K562 (cell line): ENCODE results near the gene AQP11. TPM values are rescaled to one million over a fixed set of nuclear protein-coding genes. Genes with fewer than 3 reads are reported as not detected.
A peak's percentile ranks its signal among the peaks of the same experiment; 100 is the strongest.

Experiments
- FOS ChIP-seq: IDR thresholded peaks from 3 replicates; pipeline ENCODE4 v1.6.1; 2011; ENCODE audit not compliant: insufficient read length; ENCODE audit errors: extremely low read depth
- GTF3C2 ChIP-seq: IDR thresholded peaks from 3 replicates; pipeline ENCODE4 v1.6.1; 2011; ENCODE audit warnings: borderline replicate concordance, mild to moderate bottlenecking, moderate library complexity; ENCODE audit not compliant: insufficient read length; ENCODE audit errors: extremely low read depth
- IRF9 ChIP-seq: fragments of 450-650 bp; IDR thresholded peaks from 2 replicates; pipeline ENCODE4 v1.6.1; 2016; ENCODE audit warnings: missing biosample characterization, missing genetic modification characterization
- JUN ChIP-seq, 2 experiments: sonication (generic) in 1 of 2; formaldehyde crosslinking in 1 of 2; IDR thresholded peaks; 2 replicates each; pipeline versions ENCODE4 v1.6.1 to v1.8.0; 2012 to 2022; ENCODE audit warnings: borderline replicate concordance in 2 of 2, mild to moderate bottlenecking in 2 of 2, improper control_type of control experiment in 1 of 2, low read depth in 1 of 2, low read length in 1 of 2, missing genetic modification reagents in 1 of 2
- NCOA6 ChIP-seq: fragments of 450-650 bp; IDR thresholded peaks from 2 replicates; pipeline ENCODE4 v1.6.1; 2017; ENCODE audit warnings: mild to moderate bottlenecking
- POLR2B ChIP-seq: fragments of 450-650 bp; IDR thresholded peaks from 2 replicates; pipeline ENCODE4 v1.6.1; 2018; ENCODE audit warnings: low read depth; ENCODE audit not compliant: partially characterized antibody
- RBFOX2 ChIP-seq: fragments of 200-400 bp; formaldehyde crosslinking; IDR thresholded peaks from 2 replicates; pipeline ENCODE4 v1.6.1; 2017; ENCODE audit warnings: low read depth, mild to moderate bottlenecking, low read length, moderate library complexity
- SMARCA5 ChIP-seq: fragments of 450-650 bp; IDR thresholded peaks from 2 replicates; pipeline ENCODE4 v1.6.1; 2016
- STAT5A ChIP-seq: IDR thresholded peaks from 2 replicates; pipeline ENCODE4 v1.6.1; 2012; ENCODE audit warnings: low read length, inconsistent platforms, borderline replicate concordance
- TOE1 ChIP-seq, 2 experiments: fragments of 450-650 bp in 1 of 2; sonication (generic) in 1 of 2; formaldehyde crosslinking in 1 of 2; IDR thresholded peaks; 2 replicates each; pipeline versions ENCODE4 v1.7.1 to v1.8.0; 2016 to 2022; ENCODE audit warnings: borderline replicate concordance in 2 of 2, mild to moderate bottlenecking in 2 of 2, antibody characterized with exemption in 1 of 2, inconsistent platforms in 1 of 2, low read depth in 1 of 2, missing genetic modification reagents in 1 of 2, moderate library complexity in 1 of 2
- ZC3H11A ChIP-seq: IDR thresholded peaks from 2 replicates; pipeline ENCODE4 v1.6.1; 2012; ENCODE audit warnings: low read depth, low read length, improper control_type of control experiment
- ZKSCAN3 ChIP-seq: fragments of 250-450 bp; sonication (Bioruptor Pico); IDR thresholded peaks from 2 replicates; pipeline ENCODE4 v1.4.0; 2020
- ZNF586 ChIP-seq: fragments of 450-650 bp; formaldehyde crosslinking; conservative IDR thresholded peaks from 2 replicates; pipeline ENCODE4 v1.4.0; 2020; ENCODE audit warnings: mild to moderate bottlenecking, moderate library complexity
- polyA plus RNA-seq, 8 experiments: library from polyadenylated mRNA; depleted of rRNA in 4 of 8; stranded (reverse) in 5 of 8; unstranded in 3 of 8; fragments of >200 nt; fragmentation: Nextera tagmentation in 2 of 8; fragmentation: Illumina TruSeq in 1 of 8; extraction: Ambion mirVana in 2 of 8; extraction: Trizol in 1 of 8; gene quantifications; 2 replicates each; pipeline versions ENCODE4 v1.2.1 to v1.2.3, GENCODE V29; 2011 to 2014; ENCODE audit warnings: inconsistent platforms in 1 of 8, missing spikeins in 1 of 8
- total RNA-seq, 7 experiments: library from RNA; depleted of rRNA in 6 of 7; stranded (reverse); fragments of >200 nt in 6 of 7; fragmentation: Illumina TruSeq in 2 of 7; extraction: Trizol in 2 of 7; gene quantifications; 2 replicates each; pipeline versions ENCODE4 v1.2.1 to v1.2.3, GENCODE V29; 2011 to 2021; ENCODE audit warnings: low replicate concordance in 1 of 7
- TF ChIP-seq, protein P1 (sequence below): sonication (generic); formaldehyde crosslinking; IDR thresholded peaks from 2 replicates; pipeline ENCODE4 v1.8.1; 2023; ENCODE audit warnings: mild to moderate bottlenecking, missing genetic modification reagents
- TF ChIP-seq, protein P2 (sequence below): sonication (generic); formaldehyde crosslinking; IDR thresholded peaks from 2 replicates; pipeline ENCODE4 v1.8.0; 2022; ENCODE audit warnings: missing genetic modification reagents, mild to moderate bottlenecking, borderline replicate concordance
- TF ChIP-seq, protein P3 (sequence below): sonication (generic); formaldehyde crosslinking; IDR thresholded peaks from 2 replicates; pipeline ENCODE4 v1.8.0; 2022; ENCODE audit warnings: mild to moderate bottlenecking, low read depth, missing genetic modification reagents

Gene AQP11
- total and polyA plus RNA-seq, 9 of the 15 experiments (the other 6 are each of a cell fraction or from before 2014, with no cell fraction given): 0.09 to 1.0 (median 0.36) TPM

DNA sequence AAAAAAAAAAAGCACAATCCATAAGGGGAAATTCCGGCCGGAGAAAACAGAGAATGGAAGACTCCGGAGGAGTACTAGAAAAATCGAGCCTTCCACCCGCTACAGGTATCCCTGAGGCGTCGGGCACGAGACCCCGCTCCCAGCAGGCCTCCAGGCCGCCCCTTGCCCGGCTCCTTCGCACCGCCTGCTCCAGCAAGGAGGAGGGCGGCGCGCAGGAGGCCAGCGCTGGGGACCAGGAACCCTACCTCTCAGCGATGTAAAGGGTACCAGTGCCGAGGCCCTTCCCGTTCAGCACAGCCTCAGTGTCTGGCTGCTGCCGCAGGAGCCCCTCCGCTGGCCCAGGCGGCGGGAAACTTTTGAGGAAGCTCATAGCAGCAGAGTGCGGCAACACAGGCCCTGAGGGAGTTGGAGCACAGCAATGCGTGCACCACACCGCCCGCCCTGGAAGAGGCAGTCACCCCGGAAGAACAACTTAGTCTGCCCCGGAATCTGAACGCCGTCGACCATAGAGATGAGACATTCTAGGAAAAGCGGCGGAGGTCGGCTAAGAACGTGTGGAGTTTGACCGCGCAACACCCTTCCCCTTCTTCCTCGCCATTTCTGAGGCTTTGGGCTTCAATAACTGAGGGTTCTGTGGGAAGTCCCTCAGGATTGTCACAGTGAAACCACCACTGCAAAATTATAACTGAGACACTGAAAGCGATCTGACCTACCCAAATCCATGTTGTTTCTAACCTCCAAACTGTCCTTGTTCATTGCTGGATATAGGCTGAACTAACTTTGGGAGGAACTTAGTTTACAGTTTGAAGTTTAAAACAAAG lies 47.8 kb downstream of the AQP11 start, which contains the start of gene CLNS1A (continued):
- TF ChIP-seq, protein P1, sequence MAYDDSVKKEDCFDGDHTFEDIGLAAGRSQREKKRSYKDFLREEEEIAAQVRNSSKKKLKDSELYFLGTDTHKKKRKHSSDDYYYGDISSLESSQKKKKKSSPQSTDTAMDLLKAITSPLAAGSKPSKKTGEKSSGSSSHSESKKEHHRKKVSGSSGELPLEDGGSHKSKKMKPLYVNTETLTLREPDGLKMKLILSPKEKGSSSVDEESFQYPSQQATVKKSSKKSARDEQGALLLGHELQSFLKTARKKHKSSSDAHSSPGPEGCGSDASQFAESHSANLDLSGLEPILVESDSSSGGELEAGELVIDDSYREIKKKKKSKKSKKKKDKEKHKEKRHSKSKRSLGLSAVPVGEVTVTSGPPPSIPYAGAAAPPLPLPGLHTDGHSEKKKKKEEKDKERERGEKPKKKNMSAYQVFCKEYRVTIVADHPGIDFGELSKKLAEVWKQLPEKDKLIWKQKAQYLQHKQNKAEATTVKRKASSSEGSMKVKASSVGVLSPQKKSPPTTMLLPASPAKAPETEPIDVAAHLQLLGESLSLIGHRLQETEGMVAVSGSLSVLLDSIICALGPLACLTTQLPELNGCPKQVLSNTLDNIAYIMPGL (CRISPR knock-in tag): no peak; the same call in 1 of the 2 replicates
- TF ChIP-seq IRF9 (tag) (no peak), GTF3C2 (no peak), RBFOX2 (peak; percentile 97), TOE1 (IDR thresholded peaks at IDR 0.05; ENCODE audit: borderline replicate concordance) (peak; percentile 75; the same call in 1 of the 2 replicates), TOE1 (CRISPR knock-in tag; IDR thresholded peaks at IDR 0.05; ENCODE audit: borderline replicate concordance, low read depth) (no peak), POLR2B (peak; percentile 93), ZKSCAN3 (CRISPR knock-in tag) (no peak), ZC3H11A (no peak), ZNF586 (CRISPR knock-in tag) (no peak), STAT5A (peak; percentile 62), NCOA6 (no peak), JUN (IDR thresholded peaks at IDR 0.05; ENCODE audit: borderline replicate concordance, low read depth, low read length) (0 out of 2 replicates have a peak, but pooled peaks have one; percentile 45), JUN (CRISPR knock-in tag; IDR thresholded peaks at IDR 0.05; ENCODE audit: borderline replicate concordance) (peak; percentile 42; the same call in 1 of the 2 replicates), FOS (no peak), SMARCA5 (no peak)
- TF ChIP-seq, protein P2, sequence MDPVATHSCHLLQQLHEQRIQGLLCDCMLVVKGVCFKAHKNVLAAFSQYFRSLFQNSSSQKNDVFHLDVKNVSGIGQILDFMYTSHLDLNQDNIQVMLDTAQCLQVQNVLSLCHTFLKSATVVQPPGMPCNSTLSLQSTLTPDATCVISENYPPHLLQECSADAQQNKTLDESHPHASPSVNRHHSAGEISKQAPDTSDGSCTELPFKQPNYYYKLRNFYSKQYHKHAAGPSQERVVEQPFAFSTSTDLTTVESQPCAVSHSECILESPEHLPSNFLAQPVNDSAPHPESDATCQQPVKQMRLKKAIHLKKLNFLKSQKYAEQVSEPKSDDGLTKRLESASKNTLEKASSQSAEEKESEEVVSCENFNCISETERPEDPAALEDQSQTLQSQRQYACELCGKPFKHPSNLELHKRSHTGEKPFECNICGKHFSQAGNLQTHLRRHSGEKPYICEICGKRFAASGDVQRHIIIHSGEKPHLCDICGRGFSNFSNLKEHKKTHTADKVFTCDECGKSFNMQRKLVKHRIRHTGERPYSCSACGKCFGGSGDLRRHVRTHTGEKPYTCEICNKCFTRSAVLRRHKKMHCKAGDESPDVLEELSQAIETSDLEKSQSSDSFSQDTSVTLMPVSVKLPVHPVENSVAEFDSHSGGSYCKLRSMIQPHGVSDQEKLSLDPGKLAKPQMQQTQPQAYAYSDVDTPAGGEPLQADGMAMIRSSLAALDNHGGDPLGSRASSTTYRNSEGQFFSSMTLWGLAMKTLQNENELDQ (CRISPR knock-in tag): 0 out of 2 replicates have a peak, but pooled peaks have one; percentile 22
- TF ChIP-seq, protein P3, sequence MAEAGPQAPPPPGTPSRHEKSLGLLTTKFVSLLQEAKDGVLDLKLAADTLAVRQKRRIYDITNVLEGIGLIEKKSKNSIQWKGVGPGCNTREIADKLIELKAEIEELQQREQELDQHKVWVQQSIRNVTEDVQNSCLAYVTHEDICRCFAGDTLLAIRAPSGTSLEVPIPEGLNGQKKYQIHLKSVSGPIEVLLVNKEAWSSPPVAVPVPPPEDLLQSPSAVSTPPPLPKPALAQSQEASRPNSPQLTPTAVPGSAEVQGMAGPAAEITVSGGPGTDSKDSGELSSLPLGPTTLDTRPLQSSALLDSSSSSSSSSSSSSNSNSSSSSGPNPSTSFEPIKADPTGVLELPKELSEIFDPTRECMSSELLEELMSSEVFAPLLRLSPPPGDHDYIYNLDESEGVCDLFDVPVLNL (CRISPR knock-in tag): peak; percentile 73; the same call in 1 of the 2 replicates
